Ovary (tissue), 9 donors: ENCODE results near the gene IFIH1. TPM values are rescaled to one million over a fixed set of nuclear protein-coding genes. Genes with fewer than 3 reads are reported as not detected.

Experiments
- DNase-seq, 5 donors: peaks; one replicate each; pipeline ENCODE4 v3.0.0-alpha.2; 2019 to 2020
- H3K27ac ChIP-seq, 2 donors: fragments of 200-600 bp; one replicate each; pipeline versions ENCODE4 v1.5.1 to v1.8.0; 2019 to 2022
- H3K27me3 ChIP-seq: fragments of 200-600 bp; one replicate; pipeline ENCODE4 v1.8.0; 2022
- H3K36me3 ChIP-seq: fragments of 200-600 bp; sonication (generic); one replicate; pipeline ENCODE4 v1.5.1; 2019
- H3K4me1 ChIP-seq: one replicate; pipeline ENCODE4 v1.8.1; 2013; ENCODE audit warnings: mild to moderate bottlenecking, moderate library complexity; ENCODE audit not compliant: insufficient read depth
- H3K4me3 ChIP-seq: fragments of 200-600 bp; sonication (generic); one replicate; pipeline ENCODE4 v1.5.1; 2017
- H3K9me3 ChIP-seq, 2 donors: fragments of 200-600 bp in 1 of 2; sonication (generic) in 1 of 2; one replicate each; pipeline versions ENCODE4 v1.5.1 to v1.8.1; 2013 to 2019; ENCODE audit warnings: mild to moderate bottlenecking in 1 of 2, moderate library complexity in 1 of 2
- EP300 ChIP-seq: sonication (generic); formaldehyde crosslinking; IDR thresholded peaks from one replicate; pipeline ENCODE4 v1.6.1; 2017; ENCODE audit warnings: antibody characterized with exemption
- POLR2A ChIP-seq: fragments of 450-650 bp; IDR thresholded peaks from one replicate; pipeline ENCODE4 v1.6.1; 2017; ENCODE audit warnings: antibody characterized with exemption, mild to moderate bottlenecking, moderate library complexity
- WGBS, 3 donors: extraction: QIAGEN DNeasy Blood & Tissue Kit in 1 of 3; methylation state at CpG; one replicate each; pipeline versions ENCODE4 v1.1.5 to v1.1.7; 2013 to 2017; 5-methylcytosine and 5-hydroxymethylcytosine counted together
- intact Hi-C, 4 donors: fragments of 100-400 bp; cut with DNase I; formaldehyde crosslinking; loops; one replicate each; pipeline versions ENCODE4 v1.11.0 to v1.15.1; 2022 to 2023
- polyA plus RNA-seq, 2 donors: library from polyadenylated mRNA; stranded (reverse); fragments of 200-250 nt in 1 of 2; fragments of 350-450 nt in 1 of 2; fragmentation: Illumina TruSeq in 1 of 2; extraction: RNeasy Lipid Tissue Mini Kit (QIAGEN cat#74804) in 1 of 2; gene quantifications; one replicate each; pipeline ENCODE4 v1.2.3, GENCODE V29; 2013 to 2014
- total RNA-seq, 7 donors: library from RNA; depleted of rRNA in 2 of 7; stranded (reverse); fragments of >200 nt in 2 of 7; fragmentation: NEBNext Ultra II Directional in 3 of 7; extraction: Animal tissue kit (Norgen Biotek cat#: 25700) in 3 of 7; gene quantifications; one replicate each; pipeline versions ENCODE4 v1.1.0 to v1.2.4, GENCODE V29; 2016 to 2023
- TF ChIP-seq, protein P1 (sequence below), 3 donors: fragments of 450-650 bp in 2 of 3; fragments of 200-600 bp in 1 of 3; IDR thresholded peaks; one replicate each; pipeline versions ENCODE4 v1.5.1 to v1.8.0; 2016 to 2022; ENCODE audit warnings: antibody characterized with exemption in 3 of 3, mild to moderate bottlenecking in 1 of 3
- donor health status: DM: no; HTN: no; CAD: no; lungs with moderate emphysema.
- donor health status: DM: no; HTN: no; CAD: no.
- donor health status: Bipolar disorder and iron deficiency.
- donor health status: DM: yes; HTN: yes; CAD: no.
- donor health status: DM: no; HTN: no; CAD: no.
- donor health status: DM: yes; HTN: yes; CAD: no.

The IFIH1 gene
- total and polyA plus RNA-seq, 9 donors, result 7.6 to 19.7 (median 14.4) TPM

- Histone ChIP-seq H3K9me3 (no peaks in the 10 kb centered on the region), H3K36me3 (no peaks in the 10 kb centered on the region), H3K4me1 (no peaks in the 10 kb centered on the region), H3K27me3 (no peaks in the 10 kb centered on the region), H3K4me3 (no peak overlapping the region), H3K27ac (no peak overlapping the region)
- intact Hi-C loops, result loop anchor here in 1 of 4 donors (2.0 kb wide), 1 partner anchor 80 kb away; no protein-coding TSS in a partner anchor
- TF ChIP-seq, protein P1, sequence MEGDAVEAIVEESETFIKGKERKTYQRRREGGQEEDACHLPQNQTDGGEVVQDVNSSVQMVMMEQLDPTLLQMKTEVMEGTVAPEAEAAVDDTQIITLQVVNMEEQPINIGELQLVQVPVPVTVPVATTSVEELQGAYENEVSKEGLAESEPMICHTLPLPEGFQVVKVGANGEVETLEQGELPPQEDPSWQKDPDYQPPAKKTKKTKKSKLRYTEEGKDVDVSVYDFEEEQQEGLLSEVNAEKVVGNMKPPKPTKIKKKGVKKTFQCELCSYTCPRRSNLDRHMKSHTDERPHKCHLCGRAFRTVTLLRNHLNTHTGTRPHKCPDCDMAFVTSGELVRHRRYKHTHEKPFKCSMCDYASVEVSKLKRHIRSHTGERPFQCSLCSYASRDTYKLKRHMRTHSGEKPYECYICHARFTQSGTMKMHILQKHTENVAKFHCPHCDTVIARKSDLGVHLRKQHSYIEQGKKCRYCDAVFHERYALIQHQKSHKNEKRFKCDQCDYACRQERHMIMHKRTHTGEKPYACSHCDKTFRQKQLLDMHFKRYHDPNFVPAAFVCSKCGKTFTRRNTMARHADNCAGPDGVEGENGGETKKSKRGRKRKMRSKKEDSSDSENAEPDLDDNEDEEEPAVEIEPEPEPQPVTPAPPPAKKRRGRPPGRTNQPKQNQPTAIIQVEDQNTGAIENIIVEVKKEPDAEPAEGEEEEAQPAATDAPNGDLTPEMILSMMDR (IDR thresholded peaks at IDR 0.05), result peak; percentile 52 to 69 (median 66)
- TF ChIP-seq POLR2A, result no peak
- WGBS, 3 donors, result 9 to 14% (median 10%) methylated on average over 6 of the region's 6 CpGs
- DNase-seq, result peak in 3 of 5 donors; percentile 35 to 53 (median 39)
These were observed 17.2 kb downstream of the IFIH1 start for GRCh38 chr2:162301151-162301804.

DNA sequence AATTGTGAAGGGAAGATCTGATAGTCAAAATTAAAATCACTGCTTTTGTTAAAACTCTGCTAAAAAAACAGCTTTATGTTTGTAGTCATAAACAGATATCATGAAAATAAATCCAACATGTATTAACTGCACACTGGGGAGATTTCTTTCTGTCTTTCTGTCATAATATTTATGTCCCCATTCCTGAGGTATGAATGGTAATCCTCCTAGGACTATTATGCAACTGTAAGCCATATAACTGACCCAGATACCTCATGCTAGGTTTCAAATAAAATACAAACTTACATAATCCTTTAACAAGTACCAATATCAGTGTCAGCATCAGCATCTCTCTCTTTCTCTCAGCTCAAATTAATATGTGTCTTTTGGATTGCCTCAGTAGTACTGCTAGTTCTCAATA lies 18.2 kb downstream of the IFIH1 start:
- Histone ChIP-seq H3K27ac (no peak overlapping the region), H3K4me1 (no peaks in the 10 kb centered on the region), H3K36me3 (no peaks in the 10 kb centered on the region), H3K4me3 (no peak overlapping the region), H3K9me3 (no peaks in the 10 kb centered on the region), H3K27me3 (no peaks in the 10 kb centered on the region)
- DNase-seq, result no peak
- TF ChIP-seq POLR2A (no peak), EP300 (no peak)
- TF ChIP-seq, protein P1 (IDR thresholded peaks at IDR 0.05), result no peak
- intact Hi-C loops, result loop anchor here in 1 of 4 donors (2.0 kb wide), 1 partner anchor 79 kb away; no protein-coding TSS in a partner anchor

DNA sequence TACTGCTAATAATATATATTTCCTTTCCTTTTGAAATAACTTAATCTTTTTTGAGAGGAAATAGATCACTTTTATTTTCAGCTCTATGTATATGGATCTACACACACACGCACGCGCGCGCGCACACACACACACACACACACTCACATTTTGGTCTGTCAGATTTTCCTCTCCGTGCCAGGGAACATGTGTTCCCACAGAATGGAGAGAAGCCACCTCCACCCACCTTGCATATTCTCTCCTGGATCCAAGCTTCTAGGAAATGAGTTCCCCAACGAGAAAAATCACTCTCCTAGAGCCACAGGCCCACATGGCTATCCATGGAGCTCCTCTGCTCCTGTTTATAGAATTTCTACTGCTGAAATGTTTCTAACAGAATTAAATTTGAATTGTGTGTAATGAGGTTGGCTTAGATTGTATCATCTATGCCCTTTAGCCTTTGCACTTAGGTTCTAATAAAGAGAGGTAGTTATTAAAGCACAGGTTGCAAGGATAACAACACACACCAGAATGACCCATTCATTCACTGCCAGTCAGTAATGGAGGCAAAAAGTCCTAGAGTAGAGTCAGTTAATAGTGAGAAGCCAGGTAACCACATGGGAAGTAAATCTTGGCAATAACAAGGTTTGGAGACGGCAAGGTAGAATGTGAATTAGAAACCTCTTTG lies 19.7 kb downstream of the IFIH1 start:
- no peak for DNase-seq
- TF ChIP-seq EP300 (no peak), POLR2A (no peak)
- TF ChIP-seq, protein P1 (IDR thresholded peaks at IDR 0.05), result no peak
- intact Hi-C loops, result no loop called here
- Histone ChIP-seq H3K27me3 (no peaks in the 10 kb centered on the region), H3K4me3 (no peak overlapping the region), H3K36me3 (no peaks in the 10 kb centered on the region), H3K27ac (no peak overlapping the region), H3K9me3 (no peaks in the 10 kb centered on the region), H3K4me1 (no peaks in the 10 kb centered on the region)
- WGBS, 3 donors, result 87 to 95% (median 94%) methylated on average over 9 of the region's 9 CpGs

GRCh38 chr2:162297925-162298552 lies 20.4 kb downstream of the IFIH1 start:
- intact Hi-C loops, result no loop called here
- H3K4me1 ChIP-seq, result no peaks in the 10 kb centered on the region

More at GRCh38 chr2:162297925-162298552, 20.4 kb downstream of the IFIH1 start:
- H3K9me3 ChIP-seq, result no peaks in the 10 kb centered on the region
- DNase-seq, result peak in 3 of 5 donors; percentile 30 to 69 (median 45)
- no peak overlapping the region for H3K4me3 ChIP-seq
- no peaks in the 10 kb centered on the region for H3K36me3 ChIP-seq
- H3K27me3 ChIP-seq, result no peaks in the 10 kb centered on the region
- WGBS, 3 donors, result 64 to 67% (median 65%) methylated on average over 5 of the region's 5 CpGs
- TF ChIP-seq, protein P1 (IDR thresholded peaks at IDR 0.05), result peak; percentile 44 to 75 (median 54)
- no peak for TF ChIP-seq EP300
- H3K27ac ChIP-seq, result no peak overlapping the region
